ENCODE measurements around the gene NRG4. TPM values are rescaled to one million over a fixed set of nuclear protein-coding genes. Genes with fewer than 3 reads are reported as not detected.

Gene NRG4
- total and polyA plus RNA-seq, 11 donors, result 1.1 TPM; not detected in 10

- intact Hi-C loops (cut with DNase I), result loop anchor here in 8 of 10 donors (2.0 to 10.0 kb wide), 6 partner anchors 56 to 169 kb away; partner anchors contain the start of gene UBE2Q2 (in 3 of the 8)
- peaks cover 0 to 39% (median 17%) of the 10 kb centered on the region in 12 donors for H3K4me1 ChIP-seq
- peak within 1 kb of the TSS in 11 of 12 donors; percentile 60 to 91 (median 81) for H3K27ac ChIP-seq
- DNase-seq (peak; percentile 91 to 94 (median 93)), ATAC-seq (peak; percentile 98 to 100 (median 99))
- 2 to 6% (median 4%) methylated on average over 43 to 63 of the region's 63 CpGs for WGBS, 4 donors
- TF ChIP-seq POLR2A (IDR thresholded peaks at IDR 0.05) (peak in 1 of 2 donors; percentile 68), CTCF (IDR thresholded peaks at IDR 0.05) (peak in 1 of 12 donors; percentile 15)
- H3K9me3 ChIP-seq, result no peaks in the 10 kb centered on the region
- no peaks in the 10 kb centered on the region for H3K27me3 ChIP-seq
- peaks cover 0 to 46% (median 14%) of the 10 kb centered on the region in 9 donors for H3K36me3 ChIP-seq
- peak within 1 kb of the TSS; percentile 65 to 97 (median 86) for H3K4me3 ChIP-seq
Observed at GRCh38 chr15:75903331-75904239, 108.6 kb downstream of the NRG4 start, which contains the start of gene FBXO22. TSS of gene FBXO22 (plus strand) at chr15:75903878. CDS start at chr15:75903964, 86 bp downstream.

GRCh38 chr15:75902129-75902557 is 110.1 kb downstream of the NRG4 start:
- intact Hi-C loops (cut with DNase I), result loop anchor here in 8 of 10 donors (2.0 to 10.0 kb wide), 6 partner anchors 55 to 167 kb away; partner anchors contain the start of gene UBE2Q2 (in 3 of the 8)
- TF ChIP-seq POLR2A (IDR thresholded peaks at IDR 0.05) (no peak), CTCF (IDR thresholded peaks at IDR 0.05) (no peak)

GRCh38 chr15:75900577-75900976 is 111.6 kb downstream of the NRG4 start:
- H3K4me3 ChIP-seq, result no peak overlapping the region
- intact Hi-C loops (cut with DNase I), result loop anchor here in 8 of 10 donors (5.0 to 10.0 kb wide), 5 partner anchors 53 to 166 kb away; partner anchors contain the start of gene UBE2Q2 (in 3 of the 8)
- TF ChIP-seq POLR2A (IDR thresholded peaks at IDR 0.05) (no peak), CTCF (IDR thresholded peaks at IDR 0.05) (no peak)
- peaks cover 0 to 33% (median 17%) of the 10 kb centered on the region in 12 donors for H3K4me1 ChIP-seq
- no peak for ATAC-seq
- no peak for DNase-seq
- H3K9me3 ChIP-seq, result no peaks in the 10 kb centered on the region
- H3K27ac ChIP-seq, result peak overlapping the region in 1 of 12 donors; percentile 3
- peaks cover 0 to 46% (median 25%) of the 10 kb centered on the region in 9 donors for H3K36me3 ChIP-seq
- no peaks in the 10 kb centered on the region for H3K27me3 ChIP-seq

More at GRCh38 chr15:75902129-75902557, 110.1 kb downstream of the NRG4 start:
- Histone ChIP-seq H3K4me1 (peaks cover 0 to 39% (median 17%) of the 10 kb centered on the region in 12 donors), H3K27ac (peak overlapping the region in 6 of 12 donors; percentile 10 to 81 (median 33)), H3K9me3 (no peaks in the 10 kb centered on the region), H3K27me3 (no peaks in the 10 kb centered on the region), H3K4me3 (no peak overlapping the region), H3K36me3 (peaks cover 0 to 48% (median 29%) of the 10 kb centered on the region in 9 donors)
- ATAC-seq (peak in 3 of 4 donors; percentile 44 to 58 (median 55)), DNase-seq (peak in 4 of 5 donors; percentile 12 to 48 (median 34))
- 13 to 23% (median 19%) methylated on average over 8 of the region's 8 CpGs for WGBS, 4 donors

GRCh38 chr15:75895731-75896130 is 116.5 kb downstream of the NRG4 start:
- DNase-seq (no peak), ATAC-seq (no peak)
- intact Hi-C loops (cut with DNase I), result no loop called here
- Histone ChIP-seq H3K4me3 (no peak overlapping the region), H3K4me1 (peaks cover 0 to 15% (median 0%) of the 10 kb centered on the region in 12 donors), H3K9me3 (no peaks in the 10 kb centered on the region), H3K36me3 (peaks cover 0 to 78% (median 26%) of the 10 kb centered on the region in 9 donors), H3K27me3 (no peaks in the 10 kb centered on the region), H3K27ac (no peak overlapping the region)
- TF ChIP-seq POLR2A (IDR thresholded peaks at IDR 0.05) (no peak), CTCF (IDR thresholded peaks at IDR 0.05) (no peak)
- 86 to 97% (median 92%) methylated on average over 2 of the region's 2 CpGs for whole genome bisulfite sequencing, 4 donors
